GM18517 (cell line): Measurements from ENCODE around the gene STRADA.
"Not testable (repeated sequence)": the region's sequence is repeated elsewhere in the genome, so short reads cannot be mapped to it uniquely, and the experiment has no call there.

Source experiments
- ATAC-seq: cut with Tn5 transposase; IDR thresholded peaks from one replicate; pipeline ENCODE4 v1.9.1; 2021; ENCODE audit warnings: mild to moderate bottlenecking, moderate library complexity; ENCODE audit not compliant: unreplicated experiment

The STRADA gene

GRCh38 chr17:63758428-63758827, 16.8 kb upstream of the STRADA start:
- ATAC-seq = no peak

GRCh38 chr17:63754046-63754445, 12.4 kb upstream of the STRADA start:
- ATAC-seq = no peak

- ATAC-seq = no peak
Observed at GRCh38 chr17:63753215-63753614, 11.6 kb upstream of the STRADA start.

- no peak for ATAC-seq
Observed at GRCh38 chr17:63752707-63753106, 11.1 kb upstream of the STRADA start.

- ATAC-seq = no peak
Observed at GRCh38 chr17:63751806-63752205, 10.2 kb upstream of the STRADA start.

- ATAC-seq = peak; percentile 14
Observed at GRCh38 chr17:63741143-63741407, 524 bp downstream of the STRADA start.

- ATAC-seq = no peak
Observed at GRCh38 chr17:63740464-63741142, 996 bp downstream of the STRADA start.

- no peak for ATAC-seq
Observed at GRCh38 chr17:63735691-63736090, 5.9 kb downstream of the STRADA start.

GRCh38 chr17:63722403-63722802, 19.2 kb downstream of the STRADA start:
- no peak for ATAC-seq

- ATAC-seq = not testable (repeated sequence)
Observed at GRCh38 chr17:63720194-63720593, 21.4 kb downstream of the STRADA start.

GRCh38 chr17:63718988-63719387, 22.6 kb downstream of the STRADA start:
- ATAC-seq = no peak

GRCh38 chr17:63716426-63716825, 25.2 kb downstream of the STRADA start:
- no peak for ATAC-seq

- ATAC-seq = no peak
Observed at GRCh38 chr17:63714550-63715277, 26.9 kb downstream of the STRADA start.

GRCh38 chr17:63709110-63709509, 32.5 kb downstream of the STRADA start:
- no peak for ATAC-seq

- no peak for ATAC-seq
Observed at GRCh38 chr17:63707151-63707550, 34.4 kb downstream of the STRADA start.

- no peak for ATAC-seq
Observed at GRCh38 chr17:63706336-63707082, 35.1 kb downstream of the STRADA start.

GRCh38 chr17:63705657-63706056, 35.9 kb downstream of the STRADA start:
- no peak for ATAC-seq

- no peak for ATAC-seq
Observed at GRCh38 chr17:63704836-63705235, 36.8 kb downstream of the STRADA start.

GRCh38 chr17:63704259-63704576, 37.4 kb downstream of the STRADA start:
- ATAC-seq = no peak

GRCh38 chr17:63703556-63704258, 37.9 kb downstream of the STRADA start:
- ATAC-seq = no peak

- ATAC-seq = no peak
Observed at GRCh38 chr17:63703029-63703428, 38.6 kb downstream of the STRADA start.

- ATAC-seq = no peak
Observed at GRCh38 chr17:63702721-63703015, 38.9 kb downstream of the STRADA start.
